ENCODE measurements around the gene SV2B.

The SV2B gene

GRCh38 chr15:91271565-91272153, 171.6 kb downstream of the SV2B start:
- DNase-seq, result peak; percentile 50

GRCh38 chr15:91275844-91276243, 175.8 kb downstream of the SV2B start:
- DNase-seq, result no peak

GRCh38 chr15:91278951-91279350, 178.9 kb downstream of the SV2B start:
- DNase-seq, result no peak

GRCh38 chr15:91279486-91279885, 179.4 kb downstream of the SV2B start:
- no peak for DNase-seq

- no peak for DNase-seq
Observed at GRCh38 chr15:91281947-91282346, 181.9 kb downstream of the SV2B start.

- DNase-seq, result no peak
Observed at GRCh38 chr15:91282486-91282885, 182.4 kb downstream of the SV2B start.

- DNase-seq, result no peak
Observed at GRCh38 chr15:91283155-91283554, 183.1 kb downstream of the SV2B start.

GRCh38 chr15:91284758-91285466, 184.9 kb downstream of the SV2B start:
- DNase-seq, result no peak

- DNase-seq, result no peak
Observed at GRCh38 chr15:91289324-91289723, 189.3 kb downstream of the SV2B start.

- DNase-seq, result no peak
Observed at GRCh38 chr15:91290553-91290952, 190.5 kb downstream of the SV2B start.

- DNase-seq, result no peak
Observed at GRCh38 chr15:91291673-91292072, 191.6 kb downstream of the SV2B start.

GRCh38 chr15:91294344-91294743, 194.3 kb downstream of the SV2B start:
- no peak for DNase-seq

- no peak for DNase-seq
Observed at GRCh38 chr15:91294795-91295194, 194.7 kb downstream of the SV2B start.

- DNase-seq, result no peak
Observed at GRCh38 chr15:91298101-91298500, 198.0 kb downstream of the SV2B start.

- peak; percentile 52 for DNase-seq
Observed at GRCh38 chr15:91302588-91303439, 202.8 kb downstream of the SV2B start.

- no peak for DNase-seq
Observed at GRCh38 chr15:91304210-91304609, 204.2 kb downstream of the SV2B start.

GRCh38 chr15:91304786-91305185, 204.7 kb downstream of the SV2B start:
- no peak for DNase-seq

GRCh38 chr15:91306144-91306543, 206.1 kb downstream of the SV2B start:
- DNase-seq, result no peak

GRCh38 chr15:91307601-91308000, 207.5 kb downstream of the SV2B start:
- no peak for DNase-seq

- no peak for DNase-seq
Observed at GRCh38 chr15:91308199-91308598, 208.1 kb downstream of the SV2B start.

- no peak for DNase-seq
Observed at GRCh38 chr15:91308855-91309254, 208.8 kb downstream of the SV2B start.

GRCh38 chr15:91311986-91312385, 211.9 kb downstream of the SV2B start:
- DNase-seq, result peak; percentile 39

- DNase-seq, result no peak
Observed at GRCh38 chr15:91316126-91316525, 216.1 kb downstream of the SV2B start.

- DNase-seq, result no peak
Observed at GRCh38 chr15:91318516-91318915, 218.5 kb downstream of the SV2B start.
